GM12878 (cell line): ENCODE data around the gene CATSPERD. TPM values are rescaled to one million over a fixed set of nuclear protein-coding genes. Genes with fewer than 3 reads are reported as not detected.
A peak's percentile ranks its signal among the peaks of the same experiment; 100 is the strongest.

Experiments
- ATAC-seq: fragments of 200-7000 bp; cut with Tn5 transposase; 3 replicates; pipeline ENCODE4 v1.9.1; 2020; ENCODE audit warnings: mild to moderate bottlenecking, moderate library complexity
- BruUV-seq: library from RNA; stranded (reverse); fragments of 400-500 nt; replicated peaks from 2 replicates; lab custom pipeline; 2021; lab: Mats Ljungman, UMichigan
- CTCF ChIA-PET: fragments of 300-600 bp; sonication (Branson Sonifier 250); formaldehyde crosslinking; extraction: SDS; loops from one replicate; lab custom pipeline; 2021; ENCODE audit warnings: inconsistent platforms; lab: Yijun Ruan, JAX
- POLR2A ChIA-PET: fragments of 350-600 bp; formaldehyde crosslinking; extraction: SDS; loops from one replicate; lab custom pipeline; 2021; ENCODE audit warnings: inconsistent platforms; lab: Charles Lee
- RAD21 ChIA-PET: fragments of 300-600 bp; sonication (Branson Sonifier 250); formaldehyde crosslinking; loops from one replicate; lab custom pipeline; 2023; ENCODE audit warnings: antibody characterized with exemption; ENCODE audit not compliant: unreplicated experiment; lab: Charles Lee
- SMC1A ChIA-PET: fragments of 300-600 bp; sonication (Branson Sonifier 250); formaldehyde crosslinking; loops from one replicate; lab custom pipeline; 2023; ENCODE audit not compliant: unreplicated experiment, uncharacterized antibody; lab: Charles Lee
- DNase-seq: peaks from one replicate; pipeline ENCODE4 v3.0.0-alpha.2; 2011; ENCODE audit warnings: low read depth, low spot score
- FAIRE-seq: peaks from 3 replicates; lab custom pipeline; 2011; peaks lifted over from hg19 to GRCh38; lab: Jason Lieb, UNC
- H2AFZ ChIP-seq: 2 replicates; pipeline ENCODE4 v1.6.0; 2011; ENCODE audit warnings: low read depth, low read length, control low read depth; ENCODE audit not compliant: control insufficient read depth
- H3K27ac ChIP-seq: 2 replicates; pipeline ENCODE4 v1.5.1; 2011; ENCODE audit warnings: control low read depth; ENCODE audit not compliant: control insufficient read depth, insufficient read depth
- H3K27me3 ChIP-seq, 2 experiments: replicated peaks in 1 of 2; 2 replicates each; pipeline versions ENCODE4 v1.6.0 to v1.6.1; 2011; ENCODE audit warnings: low read length in 1 of 2; ENCODE audit not compliant: control insufficient read depth in 2 of 2, insufficient read depth in 2 of 2
- H3K36me3 ChIP-seq, 2 experiments: 2 replicates each; pipeline ENCODE4 v1.5.1; 2011; ENCODE audit warnings: low read length in 1 of 2; ENCODE audit not compliant: control insufficient read depth in 2 of 2, insufficient read depth in 2 of 2
- H3K4me1 ChIP-seq: 2 replicates; pipeline ENCODE4 v1.6.1; 2011; ENCODE audit warnings: mild to moderate bottlenecking, low read length, moderate library complexity, mixed read lengths; ENCODE audit not compliant: control insufficient read depth, insufficient read depth
- H3K4me2 ChIP-seq: 2 replicates; pipeline ENCODE4 v1.6.0; 2011; ENCODE audit warnings: control low read depth; ENCODE audit not compliant: control insufficient read depth, insufficient read depth
- H3K4me3 ChIP-seq: fragments of 200-600 bp; sonication (generic); 2 replicates; pipeline ENCODE4 v1.5.1; 2016
- H3K79me2 ChIP-seq: 2 replicates; pipeline ENCODE4 v1.6.0; 2011; ENCODE audit warnings: low read length; ENCODE audit not compliant: control insufficient read depth, insufficient read depth
- H3K9ac ChIP-seq: 2 replicates; pipeline ENCODE4 v1.8.0; 2011; ENCODE audit warnings: low read length, control low read depth, mixed read lengths; ENCODE audit not compliant: control insufficient read depth, insufficient read depth
- H3K9me3 ChIP-seq: replicated peaks from 3 replicates; pipeline ENCODE4 v1.5.1; 2011; ENCODE audit warnings: mild to moderate bottlenecking, low read length; ENCODE audit not compliant: control insufficient read depth, insufficient read depth
- H4K20me1 ChIP-seq: 2 replicates; pipeline ENCODE4 v1.6.0; 2011; ENCODE audit not compliant: control insufficient read depth, insufficient read depth
- PML ChIP-seq: IDR thresholded peaks from 2 replicates; pipeline ENCODE4 v1.6.1; 2012; ENCODE audit warnings: low read length, inconsistent platforms
- POLR2A ChIP-seq: IDR thresholded peaks from 2 replicates; pipeline ENCODE4 v1.6.1; 2011; ENCODE audit warnings: low read depth, mild to moderate bottlenecking, low read length
- POLR2AphosphoS5 ChIP-seq: IDR thresholded peaks from 2 replicates; pipeline ENCODE4 v1.6.1; 2011; ENCODE audit warnings: mild to moderate bottlenecking, low read length, inconsistent platforms
- SMAD5 ChIP-seq: IDR thresholded peaks from 2 replicates; pipeline ENCODE4 v1.6.1; 2016; ENCODE audit warnings: antibody characterized with exemption, low read depth
- SP1 ChIP-seq: IDR thresholded peaks from one replicate; pipeline ENCODE4 v1.6.1; 2011; ENCODE audit warnings: low read depth, low read length
- WRNIP1 ChIP-seq: IDR thresholded peaks from 2 replicates; pipeline ENCODE4 v1.6.1; 2011; ENCODE audit warnings: low read depth, low read length, improper control_type of control experiment, borderline replicate concordance
- WGBS: methylation state at CpG from one replicate; pipeline ENCODE4 v1.1.6; 2016; ENCODE audit warnings: low lambda C conversion rate; ENCODE audit not compliant: insufficient replicate concordance, insufficient coverage; ENCODE audit errors: missing lambda C conversion rate; 5-methylcytosine and 5-hydroxymethylcytosine counted together
- in situ Hi-C: fragments of 300-500 bp; cut with MboI; formaldehyde crosslinking; loops from 9 replicates; pipeline ENCODE4 v1.14.3; 2018; ENCODE audit warnings: mixed read lengths
- intact Hi-C: fragments of 100-400 bp; cut with micrococcal nuclease; formaldehyde crosslinking; loops from one replicate; pipeline ENCODE4 v1.14.2; 2022; ENCODE audit not compliant: unreplicated experiment
- polyA plus RNA-seq, 11 experiments: library from polyadenylated mRNA; depleted of rRNA in 4 of 11; unstranded in 6 of 11; stranded (reverse) in 5 of 11; fragments of >200 nt; fragmentation: Nextera tagmentation in 4 of 11; fragmentation: Illumina TruSeq in 1 of 11; extraction: Ambion mirVana in 4 of 11; extraction: Trizol in 1 of 11; gene quantifications; 1 replicate in 1 of 11; 2 replicates in 10 of 11; pipeline versions ENCODE4 v1.2.1 to v1.2.3, GENCODE V29; 2011 to 2016; ENCODE audit warnings: inconsistent platforms in 2 of 11, missing spikeins in 2 of 11, low read depth in 1 of 11
- total RNA-seq, 4 experiments: library from RNA; depleted of rRNA in 3 of 4; stranded (reverse); fragments of >200 nt in 3 of 4; fragmentation: Illumina TruSeq in 1 of 4; extraction: Trizol in 1 of 4; gene quantifications; 2 replicates each; pipeline versions ENCODE4 v1.2.1 to v1.2.3, GENCODE V29; 2013 to 2021

Gene CATSPERD
- total and polyA plus RNA-seq, 10 of the 15 experiments (the other 5 are each of a cell fraction or from before 2014, with no cell fraction given), result 0.02 to 0.38 (median 0.11) TPM; not detected in 5

- Histone ChIP-seq H3K27ac (no peak overlapping the region), H3K4me2 (peak overlapping the region; percentile 64; the same call in 1 of the 2 replicates), H3K9me3 (no peaks in the 10 kb centered on the region), H3K79me2 (peaks cover 49% of the 10 kb centered on the region), H3K36me3 (peaks cover 9 to 57% of the 10 kb centered on the region in 2 experiments), H3K27me3 (no peaks in the 10 kb centered on the region)
- no peak for ATAC-seq
- 73% methylated on average over 39 of the region's 39 CpGs for WGBS
- no peak for DNase-seq
- intact Hi-C loops, result no loop called here
- SMC1A ChIA-PET, result no interaction called here
- POLR2A ChIA-PET, result interaction anchor here (0.5 kb wide), 1 partner anchor 19 kb away, joined by 4 read pairs; no protein-coding TSS in a partner anchor
- RAD21 ChIA-PET, result no interaction called here
- in situ Hi-C loops, result no loop called here
- TF ChIP-seq POLR2AphosphoS5 (peak; percentile 75), PML (peak; percentile 58; the same call in 1 of the 2 replicates), POLR2A (peak; percentile 79), SP1 (no peak), SMAD5 (peak; percentile 30; the same call in 1 of the 2 replicates), WRNIP1 (no peak)
- TF ChIP-seq, all 136 proteins: peak for 4
- Histone ChIP-seq H3K9ac (peak overlapping the region; percentile 30; the same call in 1 of the 2 replicates), H3K4me3 (peak overlapping the region; percentile 94; the same call in 1 of the 2 replicates), H4K20me1 (no peaks in the 10 kb centered on the region; the same call in none of the 2 replicates), H3K4me1 (peaks cover 10% of the 10 kb centered on the region), H2AFZ (no peak overlapping the region)
- CTCF ChIA-PET, result no interaction called here
- no peak for FAIRE-seq
- BruUV-seq, result no TSS peak
These were observed 27.0 kb upstream of the CATSPERD start for GRCh38 chr19:5693195-5694166.
